Measurements from ENCODE around the gene EIF2B2. TPM values are rescaled to one million over a fixed set of nuclear protein-coding genes. Genes with fewer than 3 reads are reported as not detected.
A peak's percentile ranks its signal among the peaks of the same experiment; 100 is the strongest.

Gene EIF2B2
- total and polyA plus RNA-seq, 2 of the 13 experiments (the other 11 are each of a cell fraction or from before 2014, with no cell fraction given) = 54.4 to 78.6 TPM

DNA sequence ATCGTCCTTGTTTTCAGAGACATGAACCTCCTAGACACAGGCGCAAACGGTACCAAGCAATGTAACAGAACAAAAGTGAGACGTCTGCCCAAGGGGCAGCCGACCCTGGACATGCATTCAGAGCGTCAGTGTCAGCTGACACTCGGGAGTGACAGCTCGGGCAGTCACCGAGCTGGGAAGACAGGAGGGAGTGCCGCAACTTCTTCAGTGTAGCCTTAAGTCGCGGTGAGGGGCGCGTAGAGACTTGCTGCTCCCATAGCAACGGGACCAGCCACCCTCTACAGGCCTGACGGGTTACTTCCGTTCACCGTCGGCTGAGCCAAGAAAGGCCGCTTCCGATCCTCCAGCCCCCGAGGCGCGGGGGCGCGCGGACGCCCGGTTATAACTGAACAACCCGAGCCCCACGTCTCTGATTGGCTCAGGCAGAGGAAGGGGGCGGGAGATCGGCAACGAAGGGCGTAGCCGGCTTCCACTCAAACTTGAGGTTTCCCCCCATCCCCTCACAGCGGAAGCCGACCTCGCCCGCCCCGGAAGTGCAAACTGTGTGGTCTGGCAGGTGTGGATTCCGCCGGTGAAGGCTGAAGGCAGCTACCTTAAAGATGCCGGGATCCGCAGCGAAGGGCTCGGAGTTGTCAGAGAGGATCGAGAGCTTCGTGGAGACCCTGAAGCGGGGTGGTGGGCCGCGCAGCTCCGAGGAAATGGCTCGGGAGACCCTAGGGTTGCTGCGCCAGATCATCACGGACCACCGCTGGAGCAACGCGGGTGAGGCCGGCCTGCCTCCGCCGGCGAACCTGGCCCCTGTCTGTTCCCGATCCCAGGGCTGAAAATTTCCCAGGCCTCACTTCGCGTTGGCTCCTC lies at the start of gene EIF2B2 (continued):
- TF ChIP-seq ZKSCAN5 (CRISPR knock-in tag; IDR thresholded peaks at IDR 0.05) (no peak), MLLT10 (CRISPR knock-in tag; IDR thresholded peaks at IDR 0.05) (no peak), SNRNP70 (IDR thresholded peaks at IDR 0.05; ENCODE audit: low read depth, low read length) (no peak), ZNF839 (CRISPR knock-in tag; IDR thresholded peaks at IDR 0.05; ENCODE audit: borderline replicate concordance) (no peak), ZSCAN9 (CRISPR knock-in tag; IDR thresholded peaks at IDR 0.05; ENCODE audit: borderline replicate concordance) (no peak), MYC (CRISPR knock-in tag; IDR thresholded peaks at IDR 0.05; ENCODE audit: borderline replicate concordance) (peak; percentile 66; the same call in 1 of the 2 replicates), CEBPB (IDR thresholded peaks at IDR 0.05; ENCODE audit: borderline replicate concordance, low read depth, low read length) (no peak), HNRNPH1 (optimal IDR thresholded peaks at IDR 0.05; ENCODE audit: low read depth, low read length) (no peak), ZNF615 (CRISPR knock-in tag; IDR thresholded peaks at IDR 0.05; ENCODE audit: borderline replicate concordance) (no peak), ZFY (CRISPR knock-in tag; IDR thresholded peaks at IDR 0.05) (peak; percentile 87), RFX1 (IDR thresholded peaks at IDR 0.05) (peak; percentile 80), SALL2 (CRISPR knock-in tag; IDR thresholded peaks at IDR 0.05) (no peak; the same call in 1 of the 2 replicates), ZNF776 (CRISPR knock-in tag; IDR thresholded peaks at IDR 0.05) (0 out of 2 replicates have a peak, but pooled peaks have one; percentile 61)
- TF ChIP-seq, protein P1, sequence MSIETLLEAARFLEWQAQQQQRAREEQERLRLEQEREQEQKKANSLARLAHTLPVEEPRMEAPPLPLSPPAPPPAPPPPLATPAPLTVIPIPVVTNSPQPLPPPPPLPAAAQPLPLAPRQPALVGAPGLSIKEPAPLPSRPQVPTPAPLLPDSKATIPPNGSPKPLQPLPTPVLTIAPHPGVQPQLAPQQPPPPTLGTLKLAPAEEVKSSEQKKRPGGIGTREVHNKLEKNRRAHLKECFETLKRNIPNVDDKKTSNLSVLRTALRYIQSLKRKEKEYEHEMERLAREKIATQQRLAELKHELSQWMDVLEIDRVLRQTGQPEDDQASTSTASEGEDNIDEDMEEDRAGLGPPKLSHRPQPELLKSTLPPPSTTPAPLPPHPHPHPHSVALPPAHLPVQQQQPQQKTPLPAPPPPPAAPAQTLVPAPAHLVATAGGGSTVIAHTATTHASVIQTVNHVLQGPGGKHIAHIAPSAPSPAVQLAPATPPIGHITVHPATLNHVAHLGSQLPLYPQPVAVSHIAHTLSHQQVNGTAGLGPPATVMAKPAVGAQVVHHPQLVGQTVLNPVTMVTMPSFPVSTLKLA (IDR thresholded peaks at IDR 0.05) = peak; percentile 12; the same call in 1 of the 2 replicates
- TF ChIP-seq, protein P2, sequence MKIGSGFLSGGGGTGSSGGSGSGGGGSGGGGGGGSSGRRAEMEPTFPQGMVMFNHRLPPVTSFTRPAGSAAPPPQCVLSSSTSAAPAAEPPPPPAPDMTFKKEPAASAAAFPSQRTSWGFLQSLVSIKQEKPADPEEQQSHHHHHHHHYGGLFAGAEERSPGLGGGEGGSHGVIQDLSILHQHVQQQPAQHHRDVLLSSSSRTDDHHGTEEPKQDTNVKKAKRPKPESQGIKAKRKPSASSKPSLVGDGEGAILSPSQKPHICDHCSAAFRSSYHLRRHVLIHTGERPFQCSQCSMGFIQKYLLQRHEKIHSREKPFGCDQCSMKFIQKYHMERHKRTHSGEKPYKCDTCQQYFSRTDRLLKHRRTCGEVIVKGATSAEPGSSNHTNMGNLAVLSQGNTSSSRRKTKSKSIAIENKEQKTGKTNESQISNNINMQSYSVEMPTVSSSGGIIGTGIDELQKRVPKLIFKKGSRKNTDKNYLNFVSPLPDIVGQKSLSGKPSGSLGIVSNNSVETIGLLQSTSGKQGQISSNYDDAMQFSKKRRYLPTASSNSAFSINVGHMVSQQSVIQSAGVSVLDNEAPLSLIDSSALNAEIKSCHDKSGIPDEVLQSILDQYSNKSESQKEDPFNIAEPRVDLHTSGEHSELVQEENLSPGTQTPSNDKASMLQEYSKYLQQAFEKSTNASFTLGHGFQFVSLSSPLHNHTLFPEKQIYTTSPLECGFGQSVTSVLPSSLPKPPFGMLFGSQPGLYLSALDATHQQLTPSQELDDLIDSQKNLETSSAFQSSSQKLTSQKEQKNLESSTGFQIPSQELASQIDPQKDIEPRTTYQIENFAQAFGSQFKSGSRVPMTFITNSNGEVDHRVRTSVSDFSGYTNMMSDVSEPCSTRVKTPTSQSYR (CRISPR knock-in tag; IDR thresholded peaks at IDR 0.05; ENCODE audit: borderline replicate concordance) = no peak
- TF ChIP-seq, protein P3, sequence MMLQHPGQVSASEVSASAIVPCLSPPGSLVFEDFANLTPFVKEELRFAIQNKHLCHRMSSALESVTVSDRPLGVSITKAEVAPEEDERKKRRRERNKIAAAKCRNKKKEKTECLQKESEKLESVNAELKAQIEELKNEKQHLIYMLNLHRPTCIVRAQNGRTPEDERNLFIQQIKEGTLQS (CRISPR knock-in tag; IDR thresholded peaks at IDR 0.05) = no peak
- TF ChIP-seq, protein P4, sequence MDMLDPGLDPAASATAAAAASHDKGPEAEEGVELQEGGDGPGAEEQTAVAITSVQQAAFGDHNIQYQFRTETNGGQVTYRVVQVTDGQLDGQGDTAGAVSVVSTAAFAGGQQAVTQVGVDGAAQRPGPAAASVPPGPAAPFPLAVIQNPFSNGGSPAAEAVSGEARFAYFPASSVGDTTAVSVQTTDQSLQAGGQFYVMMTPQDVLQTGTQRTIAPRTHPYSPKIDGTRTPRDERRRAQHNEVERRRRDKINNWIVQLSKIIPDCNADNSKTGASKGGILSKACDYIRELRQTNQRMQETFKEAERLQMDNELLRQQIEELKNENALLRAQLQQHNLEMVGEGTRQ (IDR thresholded peaks at IDR 0.05; ENCODE audit: low read depth, low read length) = no peak
- TF ChIP-seq, protein P4 (CRISPR knock-in tag; IDR thresholded peaks at IDR 0.05; ENCODE audit: borderline replicate concordance) = peak; percentile 59; the same call in 1 of the 2 replicates
- TF ChIP-seq, protein P5, sequence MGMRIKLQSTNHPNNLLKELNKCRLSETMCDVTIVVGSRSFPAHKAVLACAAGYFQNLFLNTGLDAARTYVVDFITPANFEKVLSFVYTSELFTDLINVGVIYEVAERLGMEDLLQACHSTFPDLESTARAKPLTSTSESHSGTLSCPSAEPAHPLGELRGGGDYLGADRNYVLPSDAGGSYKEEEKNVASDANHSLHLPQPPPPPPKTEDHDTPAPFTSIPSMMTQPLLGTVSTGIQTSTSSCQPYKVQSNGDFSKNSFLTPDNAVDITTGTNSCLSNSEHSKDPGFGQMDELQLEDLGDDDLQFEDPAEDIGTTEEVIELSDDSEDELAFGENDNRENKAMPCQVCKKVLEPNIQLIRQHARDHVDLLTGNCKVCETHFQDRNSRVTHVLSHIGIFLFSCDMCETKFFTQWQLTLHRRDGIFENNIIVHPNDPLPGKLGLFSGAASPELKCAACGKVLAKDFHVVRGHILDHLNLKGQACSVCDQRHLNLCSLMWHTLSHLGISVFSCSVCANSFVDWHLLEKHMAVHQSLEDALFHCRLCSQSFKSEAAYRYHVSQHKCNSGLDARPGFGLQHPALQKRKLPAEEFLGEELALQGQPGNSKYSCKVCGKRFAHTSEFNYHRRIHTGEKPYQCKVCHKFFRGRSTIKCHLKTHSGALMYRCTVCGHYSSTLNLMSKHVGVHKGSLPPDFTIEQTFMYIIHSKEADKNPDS (CRISPR knock-in tag; IDR thresholded peaks at IDR 0.05) = no peak
- TF ChIP-seq, protein P6, sequence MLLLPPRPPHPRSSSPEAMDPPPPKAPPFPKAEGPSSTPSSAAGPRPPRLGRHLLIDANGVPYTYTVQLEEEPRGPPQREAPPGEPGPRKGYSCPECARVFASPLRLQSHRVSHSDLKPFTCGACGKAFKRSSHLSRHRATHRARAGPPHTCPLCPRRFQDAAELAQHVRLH (CRISPR knock-in tag; IDR thresholded peaks at IDR 0.05; ENCODE audit: borderline replicate concordance, low read depth) = peak; percentile 56; the same call in 1 of the 2 replicates

Data from HepG2 (cell line).